Endothelial cell of umbilical vein (primary cell): ENCODE data around the gene CAPN5. TPM values are rescaled to one million over a fixed set of nuclear protein-coding genes. Genes with fewer than 3 reads are reported as not detected.

Experiments used
- BruUV-seq: library from RNA; stranded (reverse); fragments of 400-500 nt; replicated peaks from 2 replicates; lab custom pipeline; 2021; lab: Mats Ljungman, UMichigan
- CTCF ChIA-PET: fragments of 300-600, 350-600 bp; sonication (Branson Sonifier 250); formaldehyde crosslinking; loops from one replicate; lab custom pipeline; 2021; ENCODE audit warnings: antibody characterized with exemption, inconsistent platforms; lab: Charles Lee
- POLR2A ChIA-PET: fragments of 300-600, 350-600 bp; sonication (Branson Sonifier 250); formaldehyde crosslinking; loops from one replicate; lab custom pipeline; 2021; ENCODE audit warnings: antibody characterized with exemption, inconsistent platforms; lab: Charles Lee
- DNase-seq: peaks from one replicate; pipeline ENCODE4 v3.0.0-alpha.2; 2011; ENCODE audit warnings: low read depth, low spot score
- FAIRE-seq: peaks from 2 replicates; lab custom pipeline; 2011; peaks lifted over from hg19 to GRCh38; lab: Jason Lieb, UNC
- H2AFZ ChIP-seq: 2 replicates; pipeline ENCODE4 v1.6.0; 2012; ENCODE audit warnings: low read depth, low read length, control low read depth, inconsistent platforms
- H3K27ac ChIP-seq: 2 replicates; pipeline ENCODE4 v1.5.1; 2011; ENCODE audit warnings: low read depth, mild to moderate bottlenecking, control low read depth, low read length, moderate library complexity; ENCODE audit not compliant: insufficient read depth
- H3K27me3 ChIP-seq, 2 experiments: 2 replicates each; pipeline versions ENCODE4 v1.6.0 to v1.6.1; 2011; ENCODE audit warnings: low read length in 2 of 2, mixed read lengths in 1 of 2; ENCODE audit not compliant: control insufficient read depth in 2 of 2, insufficient read depth in 2 of 2
- H3K36me3 ChIP-seq, 2 experiments: 2 replicates in 1 of 2; 3 replicates in 1 of 2; pipeline ENCODE4 v1.5.1; 2011; ENCODE audit warnings: low read length in 2 of 2, mild to moderate bottlenecking in 1 of 2, moderate library complexity in 1 of 2; ENCODE audit not compliant: control insufficient read depth in 2 of 2, insufficient read depth in 2 of 2; ENCODE audit errors: extremely low read depth in 1 of 2
- H3K4me1 ChIP-seq: 3 replicates; pipeline ENCODE4 v1.5.1; 2011; ENCODE audit warnings: mild to moderate bottlenecking, low read length; ENCODE audit not compliant: control insufficient read depth, insufficient read depth; ENCODE audit errors: extremely low read depth
- H3K4me2 ChIP-seq: 2 replicates; pipeline ENCODE4 v1.6.1; 2011; ENCODE audit warnings: low read length, control low read depth, mixed read lengths; ENCODE audit not compliant: insufficient read depth
- H3K4me3 ChIP-seq, 3 experiments: fragments of 200-600 bp in 1 of 3; sonication (generic), shearing (Covaris generic) in 1 of 3; replicated peaks in 1 of 3; 2 replicates each; pipeline ENCODE4 v1.5.1; 2011 to 2016; ENCODE audit warnings: control low read depth in 3 of 3, low read length in 3 of 3, mild to moderate bottlenecking in 2 of 3, inconsistent platforms in 1 of 3, low read depth in 1 of 3, moderate library complexity in 1 of 3; ENCODE audit not compliant: insufficient read depth in 1 of 3
- H3K79me2 ChIP-seq: 2 replicates; pipeline ENCODE4 v1.6.0; 2012; ENCODE audit warnings: low read length, inconsistent platforms; ENCODE audit not compliant: control insufficient read depth, insufficient read depth
- H3K9ac ChIP-seq: replicated peaks from 2 replicates; pipeline ENCODE3; 2011; ENCODE audit warnings: low read length, control low read depth; ENCODE audit not compliant: insufficient read depth; ENCODE audit errors: extremely low read depth
- H3K9me1 ChIP-seq: replicated peaks from 3 replicates; pipeline ENCODE4 v1.6.0; 2011; ENCODE audit warnings: mild to moderate bottlenecking, low read length; ENCODE audit not compliant: control insufficient read depth, insufficient read depth; ENCODE audit errors: extremely low read depth
- H3K9me3 ChIP-seq: replicated peaks from 2 replicates; pipeline ENCODE4 v1.5.1; 2012; ENCODE audit warnings: low read length, inconsistent platforms; ENCODE audit not compliant: control insufficient read depth, insufficient read depth
- H4K20me1 ChIP-seq: replicated peaks from 2 replicates; pipeline ENCODE3; 2011; ENCODE audit warnings: mild to moderate bottlenecking, low read length; ENCODE audit not compliant: control insufficient read depth, insufficient read depth; ENCODE audit errors: extremely low read depth
- EZH2 ChIP-seq: IDR thresholded peaks from 2 replicates; pipeline ENCODE4 v1.6.1; 2012; ENCODE audit warnings: borderline replicate concordance, low read depth, mild to moderate bottlenecking, moderate library complexity, low read length, inconsistent platforms; ENCODE audit not compliant: severe bottlenecking
- GATA2 ChIP-seq: IDR thresholded peaks from 2 replicates; pipeline ENCODE4 v1.7.0; 2011; ENCODE audit warnings: low read depth, mild to moderate bottlenecking, moderate library complexity, mixed read lengths, low read length; ENCODE audit not compliant: insufficient read length, insufficient read depth
- POLR2A ChIP-seq: IDR thresholded peaks from 2 replicates; pipeline ENCODE4 v1.6.1; 2012; ENCODE audit warnings: low read depth, mild to moderate bottlenecking, control low read depth, low read length
- POLR2AphosphoS5 ChIP-seq: IDR thresholded peaks from 2 replicates; pipeline ENCODE4 v1.6.1; 2012; ENCODE audit warnings: low read depth, mild to moderate bottlenecking, control low read depth, low read length, moderate library complexity; ENCODE audit not compliant: insufficient read depth
- dilution Hi-C: fragments of 300-500 bp; cut with MboI; formaldehyde crosslinking; loops from one replicate; pipeline ENCODE4 v1.15.0; 2019; ENCODE audit warnings: low sequenced_read_pairs; ENCODE audit not compliant: extremely low pct_ligation_motif_present
- intact Hi-C: fragments of 100-400 bp; cut with micrococcal nuclease; formaldehyde crosslinking; loops from one replicate; pipeline ENCODE4 v1.10.0; 2022
- polyA plus RNA-seq, 4 experiments: library from polyadenylated mRNA; depleted of rRNA in 3 of 4; stranded (reverse) in 3 of 4; unstranded in 1 of 4; fragments of >200 nt; gene quantifications; 2 replicates each; pipeline versions ENCODE4 v1.2.1 to v1.2.3, GENCODE V29; 2011 to 2012; ENCODE audit warnings: missing spikeins in 1 of 4
- total RNA-seq: library from RNA; stranded (reverse); gene quantifications from 2 replicates; pipeline ENCODE4 v1.2.3, GENCODE V29; 2021
- TF ChIP-seq, protein P1 (sequence below), 2 donors: IDR thresholded peaks; 1 replicate in 1 of 2; 2 replicates in 1 of 2; pipeline ENCODE4 v1.5.1; 2011; ENCODE audit warnings: low read length in 2 of 2, mild to moderate bottlenecking in 2 of 2, moderate library complexity in 2 of 2, control low read depth in 1 of 2, inconsistent platforms in 1 of 2, low read depth in 1 of 2; ENCODE audit not compliant: insufficient read depth in 1 of 2; ENCODE audit errors: extremely low read depth in 1 of 2

The CAPN5 gene
- total and polyA plus RNA-seq, 2 donors (not counting 3 experiments of a cell fraction or from before 2014, with no cell fraction given) = 15.0 to 17.0 TPM

DNA sequence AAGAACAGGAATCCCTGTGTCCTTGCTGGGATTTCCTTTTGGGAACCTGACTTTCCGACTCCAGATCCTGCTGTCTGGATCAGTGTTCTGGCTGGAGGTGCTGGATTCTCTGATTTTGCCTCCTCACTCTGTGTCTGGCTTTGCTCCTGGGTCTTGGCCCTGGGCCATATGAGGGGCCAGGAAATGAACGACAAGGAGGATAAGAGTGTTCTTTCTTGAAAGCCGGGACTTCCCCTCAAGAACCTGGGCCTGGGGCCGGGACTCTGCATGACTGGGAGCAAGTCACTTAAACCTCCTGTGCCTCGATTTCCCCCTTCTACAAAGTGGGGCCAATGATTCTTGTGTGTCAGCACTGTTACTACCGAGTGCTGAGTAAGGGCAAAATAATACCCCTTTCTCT, 58.4 kb downstream of the CAPN5 start:
- H3K9ac ChIP-seq = no peak overlapping the region
- H3K27me3 ChIP-seq = no peaks in the 10 kb centered on the region
- TF ChIP-seq, protein P1, sequence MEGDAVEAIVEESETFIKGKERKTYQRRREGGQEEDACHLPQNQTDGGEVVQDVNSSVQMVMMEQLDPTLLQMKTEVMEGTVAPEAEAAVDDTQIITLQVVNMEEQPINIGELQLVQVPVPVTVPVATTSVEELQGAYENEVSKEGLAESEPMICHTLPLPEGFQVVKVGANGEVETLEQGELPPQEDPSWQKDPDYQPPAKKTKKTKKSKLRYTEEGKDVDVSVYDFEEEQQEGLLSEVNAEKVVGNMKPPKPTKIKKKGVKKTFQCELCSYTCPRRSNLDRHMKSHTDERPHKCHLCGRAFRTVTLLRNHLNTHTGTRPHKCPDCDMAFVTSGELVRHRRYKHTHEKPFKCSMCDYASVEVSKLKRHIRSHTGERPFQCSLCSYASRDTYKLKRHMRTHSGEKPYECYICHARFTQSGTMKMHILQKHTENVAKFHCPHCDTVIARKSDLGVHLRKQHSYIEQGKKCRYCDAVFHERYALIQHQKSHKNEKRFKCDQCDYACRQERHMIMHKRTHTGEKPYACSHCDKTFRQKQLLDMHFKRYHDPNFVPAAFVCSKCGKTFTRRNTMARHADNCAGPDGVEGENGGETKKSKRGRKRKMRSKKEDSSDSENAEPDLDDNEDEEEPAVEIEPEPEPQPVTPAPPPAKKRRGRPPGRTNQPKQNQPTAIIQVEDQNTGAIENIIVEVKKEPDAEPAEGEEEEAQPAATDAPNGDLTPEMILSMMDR (IDR thresholded peaks at IDR 0.05; ENCODE audit: extremely low read depth in 1 of 2, insufficient read depth in 1 of 2, low read depth in 1 of 2, low read length in 2 of 2) = no peak
- no peak for TF ChIP-seq POLR2A
- TF ChIP-seq GATA2 = no peak
- TF ChIP-seq POLR2AphosphoS5 = no peak
- ChIA-PET POLR2A (no interaction called here), CTCF (no interaction called here)
- BruUV-seq = no TSS peak
- no peak overlapping the region for H3K4me3 ChIP-seq
- no peak overlapping the region for H3K27ac ChIP-seq
- H3K9me3 ChIP-seq = no peaks in the 10 kb centered on the region
- no peaks in the 10 kb centered on the region for H3K9me1 ChIP-seq
- H3K4me1 ChIP-seq = peaks cover 10% of the 10 kb centered on the region
- intact Hi-C loops = no loop called here
- H3K4me2 ChIP-seq = no peak overlapping the region
- H3K79me2 ChIP-seq = no peaks in the 10 kb centered on the region
- no peak overlapping the region for H2AFZ ChIP-seq
- FAIRE-seq (no peak), DNase-seq (no peak)
- no peaks in the 10 kb centered on the region for H4K20me1 ChIP-seq
- dilution Hi-C loops = no loop called here
- H3K36me3 ChIP-seq = peaks cover 0 to 7% of the 10 kb centered on the region in 2 experiments

DNA sequence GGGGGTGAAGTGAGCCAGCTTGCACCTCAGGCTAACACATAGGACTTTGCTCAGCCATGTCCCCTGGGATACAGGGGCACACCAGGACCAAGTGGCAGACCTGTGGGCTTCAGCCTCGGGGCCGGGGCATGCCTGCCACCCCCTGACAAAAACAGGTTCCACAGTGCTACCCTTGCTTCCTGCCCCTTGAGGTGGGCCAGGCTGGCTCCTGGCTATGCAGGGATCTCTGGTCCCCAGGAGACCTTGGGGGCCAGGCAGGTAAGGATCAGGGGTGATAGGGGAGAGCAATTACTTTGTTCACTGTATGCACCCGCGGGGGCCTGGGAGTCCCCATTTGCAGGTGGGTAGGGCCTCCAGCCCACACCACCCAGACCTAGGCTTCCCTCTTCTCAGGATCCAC, 58.9 kb downstream of the CAPN5 start:
- FAIRE-seq (no peak), DNase-seq (no peak)
- Histone ChIP-seq H3K4me1 (peaks cover 10% of the 10 kb centered on the region), H3K9ac (no peak overlapping the region), H3K27me3 (no peaks in the 10 kb centered on the region), H2AFZ (no peak overlapping the region), H3K4me2 (no peak overlapping the region), H3K9me3 (no peaks in the 10 kb centered on the region), H3K27ac (no peak overlapping the region), H4K20me1 (no peaks in the 10 kb centered on the region), H3K79me2 (no peaks in the 10 kb centered on the region), H3K4me3 (no peak overlapping the region), H3K9me1 (no peaks in the 10 kb centered on the region), H3K36me3 (peaks cover 0 to 5% of the 10 kb centered on the region in 2 experiments)
- BruUV-seq = no TSS peak
- TF ChIP-seq, protein P1 (IDR thresholded peaks at IDR 0.05; ENCODE audit: extremely low read depth in 1 of 2, insufficient read depth in 1 of 2, low read depth in 1 of 2, low read length in 2 of 2) = no peak
- TF ChIP-seq GATA2 = no peak
- no peak for TF ChIP-seq POLR2AphosphoS5
- TF ChIP-seq EZH2 = no peak
- dilution Hi-C loops = no loop called here
- POLR2A ChIA-PET = no interaction called here
- CTCF ChIA-PET = no interaction called here
- intact Hi-C loops = no loop called here
